Lower leg skin (tissue), 3 donors: ENCODE measurements around the gene FHIP2A.
"Not testable (repeated sequence)": the region's sequence is repeated elsewhere in the genome, so short reads cannot be mapped to it uniquely, and the experiment has no call there.

Source experiments
- POLR2A ChIP-seq, 2 donors: fragments of 450-650 bp; IDR thresholded peaks; one replicate each; pipeline ENCODE4 v1.6.1; 2016 to 2017; ENCODE audit warnings: antibody characterized with exemption in 2 of 2, mild to moderate bottlenecking in 1 of 2, moderate library complexity in 1 of 2
- TF ChIP-seq, protein P1 (sequence below), 3 donors: fragments of 450-650 bp; IDR thresholded peaks; one replicate each; pipeline ENCODE4 v1.5.1; 2016; ENCODE audit warnings: antibody characterized with exemption in 3 of 3, mild to moderate bottlenecking in 3 of 3, moderate library complexity in 2 of 3

DNA sequence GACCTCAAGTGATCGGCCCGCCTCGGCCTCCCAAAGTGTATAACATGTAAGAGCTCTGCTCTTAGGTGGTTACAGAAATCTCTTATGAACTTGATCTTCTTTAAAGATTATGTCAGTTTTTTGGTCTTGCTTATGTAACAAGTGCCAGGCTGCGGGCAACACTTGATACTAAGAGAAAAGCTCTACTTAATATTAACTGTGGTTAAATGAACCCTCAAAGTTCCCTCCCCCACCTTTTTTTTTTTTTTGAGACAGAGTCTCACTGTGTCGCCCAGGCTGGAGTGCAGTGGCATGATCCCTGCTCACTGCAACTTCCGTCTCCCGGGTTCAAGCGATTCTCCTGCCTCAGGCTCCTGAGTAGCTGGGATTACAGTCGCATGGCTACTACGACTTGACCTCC is 25.9 kb downstream of the FHIP2A start:
- TF ChIP-seq POLR2A (IDR thresholded peaks at IDR 0.05): not testable (repeated sequence)
- TF ChIP-seq, protein P1, sequence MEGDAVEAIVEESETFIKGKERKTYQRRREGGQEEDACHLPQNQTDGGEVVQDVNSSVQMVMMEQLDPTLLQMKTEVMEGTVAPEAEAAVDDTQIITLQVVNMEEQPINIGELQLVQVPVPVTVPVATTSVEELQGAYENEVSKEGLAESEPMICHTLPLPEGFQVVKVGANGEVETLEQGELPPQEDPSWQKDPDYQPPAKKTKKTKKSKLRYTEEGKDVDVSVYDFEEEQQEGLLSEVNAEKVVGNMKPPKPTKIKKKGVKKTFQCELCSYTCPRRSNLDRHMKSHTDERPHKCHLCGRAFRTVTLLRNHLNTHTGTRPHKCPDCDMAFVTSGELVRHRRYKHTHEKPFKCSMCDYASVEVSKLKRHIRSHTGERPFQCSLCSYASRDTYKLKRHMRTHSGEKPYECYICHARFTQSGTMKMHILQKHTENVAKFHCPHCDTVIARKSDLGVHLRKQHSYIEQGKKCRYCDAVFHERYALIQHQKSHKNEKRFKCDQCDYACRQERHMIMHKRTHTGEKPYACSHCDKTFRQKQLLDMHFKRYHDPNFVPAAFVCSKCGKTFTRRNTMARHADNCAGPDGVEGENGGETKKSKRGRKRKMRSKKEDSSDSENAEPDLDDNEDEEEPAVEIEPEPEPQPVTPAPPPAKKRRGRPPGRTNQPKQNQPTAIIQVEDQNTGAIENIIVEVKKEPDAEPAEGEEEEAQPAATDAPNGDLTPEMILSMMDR (IDR thresholded peaks at IDR 0.05): not testable (repeated sequence)
